ENCODE data around the gene RNU6-8.

- TF ChIP-seq, protein P1, sequence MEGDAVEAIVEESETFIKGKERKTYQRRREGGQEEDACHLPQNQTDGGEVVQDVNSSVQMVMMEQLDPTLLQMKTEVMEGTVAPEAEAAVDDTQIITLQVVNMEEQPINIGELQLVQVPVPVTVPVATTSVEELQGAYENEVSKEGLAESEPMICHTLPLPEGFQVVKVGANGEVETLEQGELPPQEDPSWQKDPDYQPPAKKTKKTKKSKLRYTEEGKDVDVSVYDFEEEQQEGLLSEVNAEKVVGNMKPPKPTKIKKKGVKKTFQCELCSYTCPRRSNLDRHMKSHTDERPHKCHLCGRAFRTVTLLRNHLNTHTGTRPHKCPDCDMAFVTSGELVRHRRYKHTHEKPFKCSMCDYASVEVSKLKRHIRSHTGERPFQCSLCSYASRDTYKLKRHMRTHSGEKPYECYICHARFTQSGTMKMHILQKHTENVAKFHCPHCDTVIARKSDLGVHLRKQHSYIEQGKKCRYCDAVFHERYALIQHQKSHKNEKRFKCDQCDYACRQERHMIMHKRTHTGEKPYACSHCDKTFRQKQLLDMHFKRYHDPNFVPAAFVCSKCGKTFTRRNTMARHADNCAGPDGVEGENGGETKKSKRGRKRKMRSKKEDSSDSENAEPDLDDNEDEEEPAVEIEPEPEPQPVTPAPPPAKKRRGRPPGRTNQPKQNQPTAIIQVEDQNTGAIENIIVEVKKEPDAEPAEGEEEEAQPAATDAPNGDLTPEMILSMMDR (IDR thresholded peaks at IDR 0.05; ENCODE audit: low read depth, low read length) = no peak
- TF ChIP-seq EZH2phosphoT487 (IDR thresholded peaks at IDR 0.05; ENCODE audit: low read depth) = no peak
Observed at GRCh38 chr14:32186248-32186647, 16.8 kb downstream of the RNU6-8 start.
